CD4-positive, alpha-beta T cell treated with Interferon gamma for 1 hour (primary cell): Measurements from ENCODE around the gene PCDHA8.
"Not testable (repeated sequence)": the region's sequence is repeated elsewhere in the genome, so short reads cannot be mapped to it uniquely, and the experiment has no call there.

Experiments
- DNase-seq: peaks from one replicate; pipeline ENCODE4 v3.0.0-alpha.2; 2020

Gene PCDHA8

DNA sequence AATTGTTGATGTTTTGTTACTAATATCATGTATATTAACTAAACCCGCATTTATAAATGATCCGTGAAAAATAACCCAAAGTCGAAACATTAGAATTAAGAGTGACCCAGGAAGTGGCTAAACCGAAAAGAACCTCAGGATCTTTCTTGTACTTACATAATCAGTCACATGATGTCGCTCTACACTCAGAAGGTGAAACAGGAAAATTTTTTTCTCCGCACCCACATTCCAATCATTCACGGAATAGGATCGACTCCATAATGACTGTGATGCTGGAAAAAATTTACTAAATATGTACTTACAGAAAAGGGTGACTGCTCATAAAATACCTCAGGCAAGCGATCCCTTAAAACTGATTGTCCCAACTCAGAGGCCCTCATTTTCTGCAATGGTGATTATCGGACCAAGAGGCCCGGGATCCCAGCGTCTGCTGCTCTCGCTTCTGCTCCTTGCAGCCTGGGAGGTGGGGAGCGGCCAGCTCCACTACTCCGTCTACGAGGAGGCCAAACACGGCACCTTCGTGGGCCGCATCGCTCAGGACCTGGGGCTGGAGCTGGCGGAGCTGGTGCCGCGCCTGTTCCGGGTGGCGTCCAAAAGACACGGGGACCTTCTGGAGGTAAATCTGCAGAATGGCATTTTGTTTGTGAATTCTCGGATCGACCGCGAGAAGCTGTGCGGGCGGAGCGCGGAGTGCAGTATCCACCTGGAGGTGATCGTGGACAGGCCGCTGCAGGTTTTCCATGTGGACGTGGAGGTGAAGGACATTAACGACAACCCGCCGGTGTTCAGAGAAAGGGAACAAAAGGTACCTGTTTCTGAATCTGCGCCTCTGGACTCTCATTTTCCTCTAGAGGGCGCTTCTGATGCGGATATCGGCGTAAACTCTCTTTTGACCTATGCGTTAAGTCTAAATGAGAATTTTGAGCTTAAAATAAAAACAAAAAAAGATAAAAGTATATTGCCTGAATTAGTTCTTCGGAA is 34.4 kb downstream of the PCDHA8 start, which contains the start of gene PCDHA12:
PCDHA12 (plus strand) TSS at position 224 of the 981 bp plus-strand sequence; CDS start at position 389, 165 bp downstream.
- no peak for DNase-seq

DNA sequence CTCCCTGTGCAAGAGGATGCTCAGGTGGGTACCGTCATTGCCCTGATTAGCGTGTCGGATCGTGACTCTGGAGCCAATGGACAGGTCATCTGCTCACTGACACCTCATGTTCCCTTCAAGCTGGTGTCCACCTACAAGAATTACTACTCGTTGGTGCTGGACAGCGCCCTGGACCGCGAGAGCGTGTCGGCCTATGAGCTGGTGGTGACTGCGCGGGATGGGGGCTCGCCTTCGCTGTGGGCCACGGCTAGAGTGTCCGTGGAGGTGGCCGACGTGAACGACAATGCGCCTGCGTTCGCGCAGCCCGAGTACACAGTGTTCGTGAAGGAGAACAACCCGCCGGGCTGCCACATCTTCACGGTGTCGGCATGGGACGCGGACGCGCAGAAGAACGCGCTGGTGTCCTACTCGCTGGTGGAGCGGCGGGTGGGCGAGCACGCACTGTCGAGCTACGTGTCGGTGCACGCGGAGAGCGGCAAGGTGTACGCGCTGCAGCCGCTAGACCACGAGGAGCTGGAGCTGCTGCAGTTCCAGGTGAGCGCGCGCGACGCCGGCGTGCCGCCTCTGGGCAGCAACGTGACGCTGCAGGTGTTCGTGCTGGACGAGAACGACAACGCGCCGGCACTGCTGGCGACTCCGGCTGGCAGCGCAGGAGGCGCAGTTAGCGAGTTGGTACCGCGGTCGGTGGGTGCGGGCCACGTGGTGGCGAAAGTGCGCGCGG is 35.7 kb downstream of the PCDHA8 start:
- not testable (repeated sequence) for DNase-seq

DNA sequence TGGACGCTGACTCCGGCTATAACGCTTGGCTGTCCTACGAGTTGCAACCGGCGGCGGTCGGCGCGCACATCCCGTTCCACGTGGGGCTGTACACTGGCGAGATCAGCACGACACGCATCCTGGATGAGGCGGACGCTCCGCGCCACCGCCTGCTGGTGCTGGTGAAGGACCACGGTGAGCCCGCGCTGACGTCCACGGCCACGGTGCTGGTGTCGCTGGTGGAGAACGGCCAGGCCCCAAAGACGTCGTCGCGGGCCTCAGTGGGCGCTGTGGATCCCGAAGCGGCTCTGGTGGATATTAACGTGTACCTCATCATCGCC is 36.2 kb downstream of the PCDHA8 start:
- no peak for DNase-seq

DNA sequence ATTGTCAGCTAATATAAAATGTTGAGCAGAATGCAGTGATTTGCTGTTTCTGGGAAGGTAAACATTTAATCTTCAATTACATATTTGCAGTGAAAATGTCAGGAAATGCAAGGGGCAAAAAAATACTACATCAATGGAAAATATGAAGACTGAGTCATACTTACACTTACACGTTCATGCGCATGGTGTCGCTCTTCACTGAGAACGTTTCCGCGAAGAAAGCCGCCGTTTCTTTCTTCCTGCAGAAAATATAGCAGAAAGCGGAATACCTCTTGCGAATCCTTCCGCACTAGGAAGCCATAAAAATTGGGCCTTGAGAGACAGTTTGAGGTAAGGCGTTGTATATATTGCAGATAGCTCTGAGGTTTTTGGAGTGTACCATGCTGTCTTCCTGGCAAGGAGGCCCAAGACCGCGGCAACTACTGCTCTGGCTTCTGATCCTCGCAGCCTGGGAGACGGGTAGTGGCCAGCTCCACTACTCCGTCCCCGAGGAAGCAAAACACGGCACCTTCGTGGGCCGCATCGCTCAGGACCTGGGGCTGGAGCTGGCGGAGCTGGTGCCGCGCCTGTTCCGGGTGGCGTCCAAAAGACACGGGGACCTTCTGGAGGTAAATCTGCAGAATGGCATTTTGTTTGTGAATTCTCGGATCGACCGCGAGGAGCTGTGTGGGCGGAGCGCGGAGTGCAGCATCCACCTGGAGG is 41.1 kb downstream of the PCDHA8 start, which contains the start of gene PCDHA13:
PCDHA13 (plus strand) TSS at position 236 of the 702 bp plus-strand sequence; CDS start at position 381, 145 bp downstream.
- DNase-seq = no peak

DNA sequence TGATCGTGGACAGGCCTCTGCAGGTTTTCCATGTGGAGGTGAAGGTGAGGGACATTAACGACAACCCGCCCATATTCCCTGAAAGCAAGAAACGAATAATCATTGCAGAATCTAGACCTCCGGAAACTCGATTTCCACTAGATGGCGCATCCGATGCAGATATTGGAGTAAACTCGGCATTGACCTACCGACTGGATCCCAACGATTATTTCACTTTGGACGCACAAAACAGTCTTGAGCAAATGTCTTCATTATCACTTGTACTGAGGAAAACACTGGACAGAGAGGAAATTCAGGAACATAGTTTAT is 41.6 kb downstream of the PCDHA8 start:
- DNase-seq = no peak

DNA sequence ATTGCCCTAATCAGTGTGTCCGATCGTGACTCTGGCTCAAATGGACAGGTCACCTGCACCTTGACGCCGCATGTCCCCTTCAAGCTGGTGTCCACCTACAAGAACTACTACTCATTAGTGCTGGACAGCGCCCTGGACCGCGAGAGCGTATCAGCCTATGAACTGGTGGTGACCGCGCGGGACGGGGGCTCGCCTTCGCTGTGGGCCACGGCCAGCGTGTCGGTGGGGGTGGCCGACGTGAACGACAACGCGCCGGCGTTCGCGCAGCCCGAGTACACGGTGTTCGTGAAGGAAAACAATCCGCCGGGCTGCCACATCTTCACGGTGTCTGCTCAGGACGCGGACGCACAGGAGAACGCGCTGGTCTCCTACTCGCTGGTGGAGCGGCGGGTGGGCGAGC is 42.4 kb downstream of the PCDHA8 start:
- DNase-seq = no peak

DNA sequence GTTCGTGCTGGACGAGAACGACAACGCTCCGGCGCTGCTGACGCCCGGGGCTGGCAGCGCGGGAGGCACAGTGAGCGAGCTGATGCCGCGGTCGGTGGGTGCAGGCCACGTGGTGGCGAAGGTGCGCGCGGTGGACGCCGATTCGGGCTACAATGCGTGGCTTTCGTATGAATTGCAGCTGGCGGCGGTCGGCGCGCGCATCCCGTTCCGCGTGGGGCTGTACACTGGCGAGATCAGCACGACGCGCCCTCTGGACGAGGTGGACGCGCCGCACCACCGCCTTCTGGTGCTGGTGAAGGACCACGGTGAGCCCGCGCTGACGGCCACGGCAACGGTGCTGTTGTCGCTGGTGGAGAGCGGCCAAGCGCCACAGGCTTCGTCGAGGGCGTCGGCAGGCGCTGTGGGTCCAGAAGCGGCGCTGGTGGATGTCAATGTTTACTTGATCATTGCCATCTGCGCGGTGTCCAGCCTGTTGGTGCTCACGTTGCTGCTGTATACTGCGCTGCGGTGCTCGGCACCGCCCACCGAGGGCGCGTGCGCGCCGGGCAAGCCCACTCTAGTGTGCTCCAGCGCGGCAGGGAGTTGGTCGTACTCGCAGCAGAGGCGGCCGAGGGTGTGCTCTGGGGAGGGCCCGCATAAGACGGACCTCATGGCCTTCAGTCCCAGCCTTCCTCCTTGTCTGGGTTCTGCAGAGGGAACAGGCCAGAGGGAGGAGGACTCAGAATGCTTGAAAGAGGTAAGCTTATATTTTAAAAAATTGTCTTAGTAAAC is 43.1 kb downstream of the PCDHA8 start:
- DNase-seq = no peak
